B cell (primary cell): ENCODE data around the gene CRYBG3. TPM values are rescaled to one million over a fixed set of nuclear protein-coding genes. Genes with fewer than 3 reads are reported as not detected.

Source experiments
- ATAC-seq: fragments of 200-7000 bp; cut with Tn5 transposase; one replicate; pipeline ENCODE4 v1.10.0; 2021; ENCODE audit warnings: low read depth, mild to moderate bottlenecking, moderate number of reproducible peaks, moderate library complexity
- CTCF ChIA-PET: fragments of 350-600 bp; sonication (Branson Sonifier 250); formaldehyde crosslinking; loops from one replicate; lab custom pipeline; 2021; ENCODE audit warnings: antibody characterized with exemption, inconsistent platforms; lab: Charles Lee
- POLR2A ChIA-PET: fragments of 350-600 bp; sonication (Branson Sonifier 250); formaldehyde crosslinking; loops from one replicate; lab custom pipeline; 2021; ENCODE audit warnings: antibody characterized with exemption; lab: Charles Lee
- DNase-seq: peaks from one replicate; pipeline ENCODE4 v3.0.0; 2013
- H2AFZ ChIP-seq: 2 replicates; pipeline ENCODE4 v1.6.1; 2012; ENCODE audit warnings: mild to moderate bottlenecking, low read depth, low read length; ENCODE audit not compliant: insufficient read depth, poor library complexity, severe bottlenecking
- H3K27ac ChIP-seq, 2 donors: 1 replicate in 1 of 2; 2 replicates in 1 of 2; pipeline ENCODE4 v1.5.1; 2012 to 2013; ENCODE audit warnings: low read length in 2 of 2, mild to moderate bottlenecking in 2 of 2, moderate library complexity in 1 of 2
- H3K27me3 ChIP-seq, 4 experiments: fragments of 200-600 bp in 1 of 4; sonication (generic) in 1 of 4; replicated peaks in 1 of 4; 1 replicate in 2 of 4; 2 replicates in 2 of 4; pipeline versions ENCODE4 v1.6.1 to v1.7.0; 2013 to 2016; ENCODE audit warnings: low read length in 3 of 4, mild to moderate bottlenecking in 2 of 4, mixed read lengths in 1 of 4, moderate library complexity in 1 of 4; ENCODE audit not compliant: insufficient read depth in 4 of 4, control insufficient read depth in 3 of 4; ENCODE audit errors: control extremely low read depth in 1 of 4
- H3K36me3 ChIP-seq, 2 experiments: replicated peaks in 1 of 2; 1 replicate in 1 of 2; 2 replicates in 1 of 2; pipeline versions ENCODE4 v1.6.1 to v1.7.1; 2013; ENCODE audit warnings: low read length in 1 of 2; ENCODE audit not compliant: insufficient read depth in 2 of 2, control insufficient read depth in 1 of 2; ENCODE audit errors: control extremely low read depth in 1 of 2, extremely low read depth in 1 of 2
- H3K4me1 ChIP-seq, 2 donors: fragments of 200-600 bp in 1 of 2; sonication (generic) in 1 of 2; 1 replicate in 1 of 2; 2 replicates in 1 of 2; pipeline versions ENCODE4 v1.5.1 to v1.6.1; 2013 to 2017; ENCODE audit warnings: low read length in 2 of 2; ENCODE audit not compliant: control insufficient read depth in 2 of 2, insufficient read depth in 2 of 2
- H3K4me2 ChIP-seq: replicated peaks from 2 replicates; pipeline ENCODE3; 2012; ENCODE audit warnings: mild to moderate bottlenecking, low read depth, low read length; ENCODE audit not compliant: poor library complexity, severe bottlenecking
- H3K4me3 ChIP-seq, 5 experiments: fragments of 200-600 bp in 1 of 5; sonication (generic) in 1 of 5; 1 replicate in 3 of 5; 2 replicates in 2 of 5; pipeline versions ENCODE4 v1.5.1 to v1.7.0; 2011 to 2016; ENCODE audit warnings: low read length in 4 of 5, mild to moderate bottlenecking in 4 of 5, low read depth in 2 of 5, control low read depth in 1 of 5, moderate library complexity in 1 of 5; ENCODE audit not compliant: insufficient read depth in 1 of 5; ENCODE audit errors: control extremely low read depth in 1 of 5, extremely low read depth in 1 of 5
- H3K79me2 ChIP-seq: fragments of 200-600 bp; sonication (generic); one replicate; pipeline ENCODE4 v1.6.0; 2016; ENCODE audit warnings: low read length; ENCODE audit not compliant: control insufficient read depth, insufficient read depth
- H3K9ac ChIP-seq: fragments of 200-600 bp; sonication (generic); 2 replicates; pipeline ENCODE4 v1.6.1; 2017; ENCODE audit warnings: mild to moderate bottlenecking, low read length, moderate library complexity
- H3K9me3 ChIP-seq, 3 donors: one replicate each; pipeline versions ENCODE4 v1.6.1 to v1.7.1; 2013; ENCODE audit warnings: low read length in 2 of 3; ENCODE audit not compliant: control insufficient read depth in 2 of 3, insufficient read depth in 1 of 3; ENCODE audit errors: control extremely low read depth in 1 of 3
- H4K20me1 ChIP-seq: 2 replicates; pipeline ENCODE4 v1.6.0; 2012; ENCODE audit warnings: mild to moderate bottlenecking, low read length; ENCODE audit not compliant: insufficient read depth, control insufficient read depth, poor library complexity, severe bottlenecking
- H3K27ac Mint-ChIP-seq: one replicate; pipeline ENCODE4 v1.8.0; 2021; ENCODE audit warnings: mixed read lengths
- H3K27me3 Mint-ChIP-seq: one replicate; pipeline ENCODE4 v1.8.0; 2021; ENCODE audit warnings: mixed read lengths
- H3K4me1 Mint-ChIP-seq: one replicate; pipeline ENCODE4 v1.8.0; 2021; ENCODE audit warnings: mixed read lengths
- H3K4me3 Mint-ChIP-seq: one replicate; pipeline ENCODE4 v1.8.0; 2021; ENCODE audit warnings: mixed read lengths
- H3K9me3 Mint-ChIP-seq: one replicate; pipeline ENCODE4 v1.8.0; 2022; ENCODE audit warnings: mixed read lengths; ENCODE audit not compliant: insufficient read depth
- CTCF ChIP-seq: fragments of 200-600 bp; IDR thresholded peaks from one replicate; pipeline ENCODE4 v1.8.0; 2022; ENCODE audit warnings: antibody characterized with exemption, mild to moderate bottlenecking
- EZH2 ChIP-seq: IDR thresholded peaks from 2 replicates; pipeline ENCODE4 v1.6.1; 2012; ENCODE audit warnings: borderline replicate concordance, low read depth, mild to moderate bottlenecking, moderate library complexity, low read length; ENCODE audit not compliant: insufficient read depth, poor library complexity, severe bottlenecking
- WGBS: methylation state at CpG from one replicate; pipeline ENCODE4 v1.1.5; 2013; ENCODE audit warnings: missing lambda C conversion rate; ENCODE audit not compliant: insufficient coverage; 5-methylcytosine and 5-hydroxymethylcytosine counted together
- intact Hi-C: fragments of 100-400 bp; cut with micrococcal nuclease; formaldehyde crosslinking; loops from one replicate; pipeline ENCODE4 v1.10.0; 2022
- polyA plus RNA-seq: library from polyadenylated mRNA; depleted of rRNA; stranded (reverse); fragments of >200 nt; gene quantifications from 2 replicates; pipeline ENCODE4 v1.2.3, GENCODE V29; 2012
- total RNA-seq, 2 donors: library from RNA; stranded (reverse); fragments of 120-200 nt in 1 of 2; gene quantifications; 1 replicate in 1 of 2; 2 replicates in 1 of 2; pipeline versions ENCODE4 v1.2.3 to v1.2.4, GENCODE V29; 2013 to 2022

CRYBG3 gene
- total and polyA plus RNA-seq, 2 donors (not counting 1 experiment from before 2014, with no cell fraction given) = 2.2 to 3.0 TPM

GRCh38 chr3:97942801-97943546 is 121.2 kb downstream of the CRYBG3 start:
- H3K4me3 Mint-ChIP-seq = no peak overlapping the region
- H3K4me2 ChIP-seq = no peak overlapping the region
- ATAC-seq (no peak), DNase-seq (no peak)
- POLR2A ChIA-PET = no interaction called here
- no peak overlapping the region for H3K27ac ChIP-seq
- no peak overlapping the region for H3K27ac Mint-ChIP-seq
- H3K79me2 ChIP-seq = no peaks in the 10 kb centered on the region
- H3K9me3 ChIP-seq = no peaks in the 10 kb centered on the region
- H4K20me1 ChIP-seq = no peaks in the 10 kb centered on the region
- H3K4me3 ChIP-seq = no peak overlapping the region
- intact Hi-C loops = no loop called here
- no peak overlapping the region for H3K9ac ChIP-seq
- CTCF ChIA-PET = no interaction called here
- WGBS = 86% methylated on average over 1 of the region's 4 CpGs
- no peak for TF ChIP-seq EZH2
- no peak for TF ChIP-seq CTCF
- no peaks in the 10 kb centered on the region for H3K27me3 ChIP-seq
- no peak overlapping the region for H2AFZ ChIP-seq
- no peaks in the 10 kb centered on the region for H3K27me3 Mint-ChIP-seq
- no peaks in the 10 kb centered on the region for H3K4me1 ChIP-seq
- no peaks in the 10 kb centered on the region for H3K4me1 Mint-ChIP-seq
- no peaks in the 10 kb centered on the region for H3K9me3 Mint-ChIP-seq
- H3K36me3 ChIP-seq = peaks cover 2 to 52% of the 10 kb centered on the region in 2 experiments

GRCh38 chr3:97948351-97949109 is 126.7 kb downstream of the CRYBG3 start:
- Histone ChIP-seq H3K27ac (no peak overlapping the region), H3K4me3 (no peak overlapping the region), H3K79me2 (no peaks in the 10 kb centered on the region), H3K9me3 (no peaks in the 10 kb centered on the region), H3K36me3 (peaks cover 0 to 89% of the 10 kb centered on the region in 2 experiments), H2AFZ (no peak overlapping the region), H3K9ac (no peak overlapping the region), H3K4me1 (no peaks in the 10 kb centered on the region), H3K4me2 (no peak overlapping the region), H4K20me1 (no peaks in the 10 kb centered on the region), H3K27me3 (no peaks in the 10 kb centered on the region)
- Mint-ChIP-seq H3K4me3 (no peak overlapping the region), H3K9me3 (no peaks in the 10 kb centered on the region), H3K27ac (no peak overlapping the region), H3K27me3 (no peaks in the 10 kb centered on the region), H3K4me1 (no peaks in the 10 kb centered on the region)
- 100% methylated on average over 4 of the region's 5 CpGs for WGBS
- CTCF ChIA-PET = no interaction called here
- intact Hi-C loops = no loop called here
- TF ChIP-seq EZH2 = no peak
- TF ChIP-seq CTCF = no peak
- POLR2A ChIA-PET = no interaction called here
- ATAC-seq (no peak), DNase-seq (no peak)
